ENCODE data around the gene CNTN2. TPM values are rescaled to one million over a fixed set of nuclear protein-coding genes. Genes with fewer than 3 reads are reported as not detected.

CNTN2 gene
- total RNA-seq, 2 experiments from 2014 or later = not detected

- ChIA-PET CTCF (interaction anchor here (0.8 to 2.3 kb wide), 4 partner anchors 10 to 39 kb away, joined by 3 to 11 read pairs (median 4); no protein-coding TSS in a partner anchor), POLR2A (no interaction called here)
- no peaks in the 10 kb centered on the region for H3K9me3 Mint-ChIP-seq
- no peak overlapping the region for H3K27ac Mint-ChIP-seq
- DNase-seq = no peak
- H3K4me1 Mint-ChIP-seq = no peaks in the 10 kb centered on the region
- no peaks in the 10 kb centered on the region for H3K36me3 Mint-ChIP-seq (ENCODE audit: low read depth)
- H3K27me3 Mint-ChIP-seq = no peaks in the 10 kb centered on the region
- no peak overlapping the region for H3K4me3 Mint-ChIP-seq
These were observed 29.9 kb downstream of the CNTN2 start for GRCh38 chr1:205072881-205073280.

- CTCF ChIA-PET = interaction anchor here (0.8 kb wide), 1 partner anchor 38 kb away, joined by 3 read pairs; no protein-coding TSS in a partner anchor
These were observed 30.5 kb downstream of the CNTN2 start for GRCh38 chr1:205073511-205073910.

GRCh38 chr1:205074084-205074483 lies 31.1 kb downstream of the CNTN2 start:
- no peaks in the 10 kb centered on the region for H3K36me3 Mint-ChIP-seq (ENCODE audit: low read depth)
- no peak overlapping the region for H3K27ac Mint-ChIP-seq
- no peaks in the 10 kb centered on the region for H3K9me3 Mint-ChIP-seq
- DNase-seq = no peak
- H3K4me1 Mint-ChIP-seq = no peaks in the 10 kb centered on the region
- ChIA-PET POLR2A (no interaction called here), CTCF (interaction anchor here (0.8 to 0.9 kb wide), 2 partner anchors 13 to 38 kb away, joined by 3 read pairs; no protein-coding TSS in a partner anchor)
- H3K4me3 Mint-ChIP-seq = no peak overlapping the region
- no peaks in the 10 kb centered on the region for H3K27me3 Mint-ChIP-seq

More at GRCh38 chr1:205073511-205073910, 30.5 kb downstream of the CNTN2 start:
- Mint-ChIP-seq H3K36me3 (ENCODE audit: low read depth) (no peaks in the 10 kb centered on the region), H3K4me1 (no peaks in the 10 kb centered on the region), H3K27me3 (no peaks in the 10 kb centered on the region), H3K4me3 (no peak overlapping the region), H3K9me3 (no peaks in the 10 kb centered on the region), H3K27ac (no peak overlapping the region)
- no peak for DNase-seq
- POLR2A ChIA-PET = no interaction called here

- no peak overlapping the region for H3K4me3 Mint-ChIP-seq
- H3K27me3 Mint-ChIP-seq = no peaks in the 10 kb centered on the region
- ChIA-PET CTCF (interaction anchor here (0.9 kb wide), 1 partner anchor 12 kb away, joined by 3 read pairs; no protein-coding TSS in a partner anchor), POLR2A (no interaction called here)
- H3K4me1 Mint-ChIP-seq = no peaks in the 10 kb centered on the region
- H3K36me3 Mint-ChIP-seq (ENCODE audit: low read depth) = no peaks in the 10 kb centered on the region
- H3K9me3 Mint-ChIP-seq = no peaks in the 10 kb centered on the region
- H3K27ac Mint-ChIP-seq = no peak overlapping the region
- DNase-seq = no peak
These were observed 31.5 kb downstream of the CNTN2 start for GRCh38 chr1:205074513-205074912.

GRCh38 chr1:205075642-205076155 lies 32.7 kb downstream of the CNTN2 start:
- no peaks in the 10 kb centered on the region for H3K9me3 Mint-ChIP-seq
- POLR2A ChIA-PET = no interaction called here
- H3K27ac Mint-ChIP-seq = no peak overlapping the region
- H3K36me3 Mint-ChIP-seq (ENCODE audit: low read depth) = no peaks in the 10 kb centered on the region
- CTCF ChIA-PET = interaction anchor here (1.1 to 1.4 kb wide), 2 partner anchors 12 to 58 kb away, joined by 3 read pairs; no protein-coding TSS in a partner anchor
- no peak for DNase-seq
- H3K4me1 Mint-ChIP-seq = no peaks in the 10 kb centered on the region
- H3K27me3 Mint-ChIP-seq = no peaks in the 10 kb centered on the region
- H3K4me3 Mint-ChIP-seq = no peak overlapping the region

- Mint-ChIP-seq H3K27ac (no peak overlapping the region), H3K9me3 (no peaks in the 10 kb centered on the region), H3K4me3 (no peak overlapping the region), H3K27me3 (no peaks in the 10 kb centered on the region), H3K4me1 (no peaks in the 10 kb centered on the region), H3K36me3 (ENCODE audit: low read depth) (no peaks in the 10 kb centered on the region)
- ChIA-PET CTCF (interaction anchor here (1.4 kb wide), 1 partner anchor 12 kb away, joined by 3 read pairs; no protein-coding TSS in a partner anchor), POLR2A (no interaction called here)
- no peak for DNase-seq
These were observed 33.3 kb downstream of the CNTN2 start for GRCh38 chr1:205076245-205076761.

- no peaks in the 10 kb centered on the region for H3K27me3 Mint-ChIP-seq
- H3K4me1 Mint-ChIP-seq = no peaks in the 10 kb centered on the region
- no peaks in the 10 kb centered on the region for H3K36me3 Mint-ChIP-seq (ENCODE audit: low read depth)
- POLR2A ChIA-PET = no interaction called here
- CTCF ChIA-PET = no interaction called here
- H3K9me3 Mint-ChIP-seq = no peaks in the 10 kb centered on the region
- DNase-seq = no peak
- H3K4me3 Mint-ChIP-seq = no peak overlapping the region
- no peak overlapping the region for H3K27ac Mint-ChIP-seq
These were observed 34.3 kb downstream of the CNTN2 start for GRCh38 chr1:205077158-205077933.

- ChIA-PET POLR2A (no interaction called here), CTCF (interaction anchor here (0.7 kb wide), 1 partner anchor 1753 kb away, joined by 3 read pairs; no protein-coding TSS in a partner anchor)
- no peaks in the 10 kb centered on the region for H3K4me1 Mint-ChIP-seq
- no peaks in the 10 kb centered on the region for H3K9me3 Mint-ChIP-seq
- H3K36me3 Mint-ChIP-seq (ENCODE audit: low read depth) = no peaks in the 10 kb centered on the region
- DNase-seq = no peak
- H3K27me3 Mint-ChIP-seq = no peaks in the 10 kb centered on the region
- H3K27ac Mint-ChIP-seq = no peak overlapping the region
- no peak overlapping the region for H3K4me3 Mint-ChIP-seq
These were observed 34.9 kb downstream of the CNTN2 start for GRCh38 chr1:205077934-205078311.

GRCh38 chr1:205082431-205082830 lies 39.4 kb downstream of the CNTN2 start:
- ChIA-PET CTCF (interaction anchor here (0.8 to 1.6 kb wide), 2 partner anchors 21 to 93 kb away, joined by 3 read pairs; no protein-coding TSS in a partner anchor), POLR2A (no interaction called here)
- Mint-ChIP-seq H3K36me3 (ENCODE audit: low read depth) (peaks cover 15% of the 10 kb centered on the region), H3K27ac (no peak overlapping the region), H3K4me3 (no peak overlapping the region), H3K9me3 (no peaks in the 10 kb centered on the region), H3K27me3 (no peaks in the 10 kb centered on the region), H3K4me1 (no peaks in the 10 kb centered on the region)
- DNase-seq = no peak

DNA sequence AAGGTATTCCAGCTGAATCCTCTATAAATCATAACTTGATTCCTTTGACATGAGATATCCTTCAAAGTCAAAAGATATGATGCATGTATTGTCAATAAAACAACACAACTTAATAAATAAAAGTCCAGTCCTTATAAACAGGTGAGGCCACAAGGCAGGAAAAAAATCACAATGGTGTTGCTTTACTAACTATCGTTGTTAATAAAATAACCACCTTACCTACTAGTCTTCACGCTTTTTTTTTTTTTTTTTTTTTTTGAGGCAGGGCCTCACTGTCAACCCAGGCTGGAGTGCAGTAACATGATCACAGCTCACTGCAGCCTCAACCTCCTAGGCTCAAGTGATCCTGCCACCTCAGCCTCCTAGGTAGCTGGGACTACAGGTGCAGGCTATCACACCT lies 41.3 kb downstream of the CNTN2 start, which contains the start of gene TMEM81:
Gene TMEM81, minus strand, starts transcription at position 101 of the 400 bp plus-strand sequence. CDS start 140 bp downstream, outside the sequence.
- ChIA-PET CTCF (no interaction called here), POLR2A (no interaction called here)
- Mint-ChIP-seq H3K4me1 (no peaks in the 10 kb centered on the region), H3K36me3 (ENCODE audit: low read depth) (peaks cover 28% of the 10 kb centered on the region), H3K9me3 (no peaks in the 10 kb centered on the region), H3K27me3 (no peaks in the 10 kb centered on the region), H3K4me3 (no peak within 1 kb of the TSS), H3K27ac (no peak within 1 kb of the TSS)
- DNase-seq = no peak

DNA sequence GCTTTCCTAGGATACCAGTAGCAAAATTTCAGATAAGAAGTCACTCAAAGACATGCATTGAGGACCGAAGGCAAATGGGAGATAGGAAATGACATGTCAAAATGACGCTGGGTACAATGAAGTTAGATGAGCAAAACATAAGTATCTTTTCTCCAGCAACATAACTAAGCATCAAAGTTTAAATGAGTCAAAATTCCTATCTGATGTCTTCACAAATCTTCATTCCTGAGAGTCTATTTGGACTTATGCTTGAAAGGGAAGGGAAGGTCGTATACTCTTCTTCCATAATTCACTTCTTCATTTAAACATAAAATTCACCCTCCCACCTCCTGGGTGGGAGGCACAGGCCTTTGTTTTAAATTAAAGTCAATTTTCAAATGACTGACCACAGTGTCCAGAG lies 45.3 kb downstream of the CNTN2 start:
- Mint-ChIP-seq H3K4me1 (no peaks in the 10 kb centered on the region), H3K27me3 (no peaks in the 10 kb centered on the region), H3K9me3 (no peaks in the 10 kb centered on the region), H3K4me3 (no peak overlapping the region), H3K27ac (no peak overlapping the region), H3K36me3 (ENCODE audit: low read depth) (peaks cover 45% of the 10 kb centered on the region)
- ChIA-PET POLR2A (no interaction called here), CTCF (interaction anchor here (0.8 to 2.8 kb wide), 4 partner anchors 8 to 27 kb away, joined by 3 to 8 read pairs (median 5); no protein-coding TSS in a partner anchor)
- no peak for DNase-seq

GRCh38 chr1:205091043-205091740 lies 48.2 kb downstream of the CNTN2 start:
- H3K4me3 Mint-ChIP-seq = no peak overlapping the region
- no peaks in the 10 kb centered on the region for H3K9me3 Mint-ChIP-seq
- no peak overlapping the region for H3K27ac Mint-ChIP-seq
- H3K36me3 Mint-ChIP-seq (ENCODE audit: low read depth) = peaks cover 45% of the 10 kb centered on the region
- CTCF ChIA-PET = interaction anchor here (1.0 kb wide), 1 partner anchor 11 kb away, joined by 3 read pairs; no protein-coding TSS in a partner anchor
- H3K27me3 Mint-ChIP-seq = no peaks in the 10 kb centered on the region
- no peak for DNase-seq
- H3K4me1 Mint-ChIP-seq = no peaks in the 10 kb centered on the region
- POLR2A ChIA-PET = no interaction called here

- H3K27ac Mint-ChIP-seq = no peak overlapping the region
- H3K4me3 Mint-ChIP-seq = no peak overlapping the region
- no peak for DNase-seq
- no peaks in the 10 kb centered on the region for H3K4me1 Mint-ChIP-seq
- ChIA-PET CTCF (interaction anchor here (0.8 kb wide), 1 partner anchor 9 kb away, joined by 4 read pairs; no protein-coding TSS in a partner anchor), POLR2A (no interaction called here)
- H3K27me3 Mint-ChIP-seq = no peaks in the 10 kb centered on the region
- no peaks in the 10 kb centered on the region for H3K9me3 Mint-ChIP-seq
- peaks cover 60% of the 10 kb centered on the region for H3K36me3 Mint-ChIP-seq (ENCODE audit: low read depth)
These were observed 52.4 kb downstream of the CNTN2 start for GRCh38 chr1:205095422-205095821.

All from activated CD4-positive, alpha-beta T cell treated with anti-CD3 and anti-CD28 coated beads, Interleukin-2, amount 10 ng/mL, durations not matched to agents 7 days and 5 days (primary cell).